ENCODE data around the gene MAL.

MAL gene

GRCh38 chr2:94992360-94992759 lies 33.1 kb upstream of the MAL start:
- no peak for ATAC-seq
- TF ChIP-seq, protein P1, sequence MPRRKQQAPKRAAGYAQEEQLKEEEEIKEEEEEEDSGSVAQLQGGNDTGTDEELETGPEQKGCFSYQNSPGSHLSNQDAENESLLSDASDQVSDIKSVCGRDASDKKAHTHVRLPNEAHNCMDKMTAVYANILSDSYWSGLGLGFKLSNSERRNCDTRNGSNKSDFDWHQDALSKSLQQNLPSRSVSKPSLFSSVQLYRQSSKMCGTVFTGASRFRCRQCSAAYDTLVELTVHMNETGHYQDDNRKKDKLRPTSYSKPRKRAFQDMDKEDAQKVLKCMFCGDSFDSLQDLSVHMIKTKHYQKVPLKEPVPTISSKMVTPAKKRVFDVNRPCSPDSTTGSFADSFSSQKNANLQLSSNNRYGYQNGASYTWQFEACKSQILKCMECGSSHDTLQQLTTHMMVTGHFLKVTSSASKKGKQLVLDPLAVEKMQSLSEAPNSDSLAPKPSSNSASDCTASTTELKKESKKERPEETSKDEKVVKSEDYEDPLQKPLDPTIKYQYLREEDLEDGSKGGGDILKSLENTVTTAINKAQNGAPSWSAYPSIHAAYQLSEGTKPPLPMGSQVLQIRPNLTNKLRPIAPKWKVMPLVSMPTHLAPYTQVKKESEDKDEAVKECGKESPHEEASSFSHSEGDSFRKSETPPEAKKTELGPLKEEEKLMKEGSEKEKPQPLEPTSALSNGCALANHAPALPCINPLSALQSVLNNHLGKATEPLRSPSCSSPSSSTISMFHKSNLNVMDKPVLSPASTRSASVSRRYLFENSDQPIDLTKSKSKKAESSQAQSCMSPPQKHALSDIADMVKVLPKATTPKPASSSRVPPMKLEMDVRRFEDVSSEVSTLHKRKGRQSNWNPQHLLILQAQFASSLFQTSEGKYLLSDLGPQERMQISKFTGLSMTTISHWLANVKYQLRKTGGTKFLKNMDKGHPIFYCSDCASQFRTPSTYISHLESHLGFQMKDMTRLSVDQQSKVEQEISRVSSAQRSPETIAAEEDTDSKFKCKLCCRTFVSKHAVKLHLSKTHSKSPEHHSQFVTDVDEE (CRISPR knock-in tag; IDR thresholded peaks at IDR 0.05): no peak
- no peak for TF ChIP-seq CSDC2 (CRISPR knock-in tag; IDR thresholded peaks at IDR 0.05)
- no peak for TF ChIP-seq PPARA (CRISPR knock-in tag; IDR thresholded peaks at IDR 0.05; ENCODE audit: borderline replicate concordance)
- TF ChIP-seq, protein P2, sequence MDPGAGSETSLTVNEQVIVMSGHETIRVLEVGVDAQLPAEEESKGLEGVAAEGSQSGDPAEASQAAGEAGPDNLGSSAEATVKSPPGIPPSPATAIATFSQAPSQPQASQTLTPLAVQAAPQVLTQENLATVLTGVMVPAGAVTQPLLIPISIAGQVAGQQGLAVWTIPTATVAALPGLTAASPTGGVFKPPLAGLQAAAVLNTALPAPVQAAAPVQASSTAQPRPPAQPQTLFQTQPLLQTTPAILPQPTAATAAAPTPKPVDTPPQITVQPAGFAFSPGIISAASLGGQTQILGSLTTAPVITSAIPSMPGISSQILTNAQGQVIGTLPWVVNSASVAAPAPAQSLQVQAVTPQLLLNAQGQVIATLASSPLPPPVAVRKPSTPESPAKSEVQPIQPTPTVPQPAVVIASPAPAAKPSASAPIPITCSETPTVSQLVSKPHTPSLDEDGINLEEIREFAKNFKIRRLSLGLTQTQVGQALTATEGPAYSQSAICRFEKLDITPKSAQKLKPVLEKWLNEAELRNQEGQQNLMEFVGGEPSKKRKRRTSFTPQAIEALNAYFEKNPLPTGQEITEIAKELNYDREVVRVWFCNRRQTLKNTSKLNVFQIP (CRISPR knock-in tag; IDR thresholded peaks at IDR 0.05; ENCODE audit: borderline replicate concordance, low read depth): no peak
- TF ChIP-seq BACH2 (CRISPR knock-in tag; IDR thresholded peaks at IDR 0.05; ENCODE audit: borderline replicate concordance): no peak
- TF ChIP-seq ISL1 (CRISPR knock-in tag; IDR thresholded peaks at IDR 0.05): no peak
- no peak for TF ChIP-seq ESRRG (CRISPR knock-in tag; IDR thresholded peaks at IDR 0.05)
- TF ChIP-seq, protein P3, sequence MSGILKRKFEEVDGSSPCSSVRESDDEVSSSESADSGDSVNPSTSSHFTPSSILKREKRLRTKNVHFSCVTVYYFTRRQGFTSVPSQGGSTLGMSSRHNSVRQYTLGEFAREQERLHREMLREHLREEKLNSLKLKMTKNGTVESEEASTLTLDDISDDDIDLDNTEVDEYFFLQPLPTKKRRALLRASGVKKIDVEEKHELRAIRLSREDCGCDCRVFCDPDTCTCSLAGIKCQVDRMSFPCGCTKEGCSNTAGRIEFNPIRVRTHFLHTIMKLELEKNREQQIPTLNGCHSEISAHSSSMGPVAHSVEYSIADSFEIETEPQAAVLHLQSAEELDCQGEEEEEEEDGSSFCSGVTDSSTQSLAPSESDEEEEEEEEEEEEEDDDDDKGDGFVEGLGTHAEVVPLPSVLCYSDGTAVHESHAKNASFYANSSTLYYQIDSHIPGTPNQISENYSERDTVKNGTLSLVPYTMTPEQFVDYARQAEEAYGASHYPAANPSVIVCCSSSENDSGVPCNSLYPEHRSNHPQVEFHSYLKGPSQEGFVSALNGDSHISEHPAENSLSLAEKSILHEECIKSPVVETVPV (CRISPR knock-in tag; IDR thresholded peaks at IDR 0.05): no peak
- no peak for TF ChIP-seq SNAI2 (CRISPR knock-in tag; IDR thresholded peaks at IDR 0.05)
- TF ChIP-seq ZFP30 (CRISPR knock-in tag; IDR thresholded peaks at IDR 0.05): no peak
- no peak for TF ChIP-seq OSR1 (CRISPR knock-in tag; IDR thresholded peaks at IDR 0.05)
- TF ChIP-seq ZNF8 (CRISPR knock-in tag; IDR thresholded peaks at IDR 0.05): no peak
- no peak for TF ChIP-seq ARNTL (CRISPR knock-in tag; IDR thresholded peaks at IDR 0.05; ENCODE audit: borderline replicate concordance, low read depth)
- no peak for TF ChIP-seq GLIS3 (CRISPR knock-in tag; IDR thresholded peaks at IDR 0.05)

DNA sequence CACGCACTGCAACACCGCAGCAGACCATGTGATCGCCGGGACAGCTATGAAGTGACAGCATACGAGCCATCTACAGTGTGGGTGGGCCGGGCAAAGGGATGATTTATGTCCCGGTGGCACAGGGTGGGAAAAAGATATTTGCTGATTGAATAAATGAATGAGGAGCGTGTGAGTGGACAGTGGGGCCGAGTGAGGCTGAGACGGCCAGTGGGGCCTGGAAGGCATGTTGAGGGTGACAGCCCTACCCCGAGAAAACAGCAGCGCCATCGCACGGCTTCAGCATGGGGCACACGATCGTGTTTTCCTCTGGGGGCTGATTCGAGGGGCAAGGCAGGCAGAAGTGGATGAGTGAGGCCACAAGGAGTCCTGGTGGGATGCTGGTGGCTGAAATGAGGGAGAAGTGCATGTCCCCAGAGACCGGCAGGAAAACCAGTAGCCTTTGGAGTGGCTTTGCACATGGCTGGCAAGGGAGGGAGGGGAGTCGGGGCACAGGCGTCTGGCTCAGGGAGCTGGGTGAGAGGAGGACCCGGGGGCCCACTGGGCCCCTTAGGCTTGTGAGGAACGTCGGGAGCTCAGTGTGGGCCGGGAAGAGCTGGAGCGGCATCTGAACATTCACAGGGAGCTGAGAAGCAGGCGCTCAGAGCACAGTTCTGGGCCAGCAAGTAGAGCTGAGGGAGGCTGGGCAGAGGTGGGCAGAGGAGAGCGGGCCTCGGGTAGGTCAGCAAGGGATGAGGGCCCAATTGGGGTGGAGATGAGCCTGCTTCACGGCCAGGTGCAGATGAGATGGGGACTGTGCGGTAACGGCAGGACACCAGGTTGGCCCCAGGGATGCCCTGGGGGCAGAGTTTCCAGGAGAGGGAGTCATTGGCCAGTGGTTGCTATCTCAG lies 32.1 kb upstream of the MAL start:
- ATAC-seq: peak; percentile 27; the same call in 2 of the 3 replicates
- TF ChIP-seq, protein P2 (CRISPR knock-in tag; IDR thresholded peaks at IDR 0.05; ENCODE audit: borderline replicate concordance, low read depth): no peak
- TF ChIP-seq ZFP30 (CRISPR knock-in tag; IDR thresholded peaks at IDR 0.05): no peak
- TF ChIP-seq ZFP3 (CRISPR knock-in tag; IDR thresholded peaks at IDR 0.05): no peak
- no peak for TF ChIP-seq GLIS3 (CRISPR knock-in tag; IDR thresholded peaks at IDR 0.05)
- no peak for TF ChIP-seq ZC3H10 (CRISPR knock-in tag; IDR thresholded peaks at IDR 0.05)
- no peak for TF ChIP-seq ZNF565 (CRISPR knock-in tag; conservative IDR thresholded peaks at IDR 0.05; ENCODE audit: low read depth)

DNA sequence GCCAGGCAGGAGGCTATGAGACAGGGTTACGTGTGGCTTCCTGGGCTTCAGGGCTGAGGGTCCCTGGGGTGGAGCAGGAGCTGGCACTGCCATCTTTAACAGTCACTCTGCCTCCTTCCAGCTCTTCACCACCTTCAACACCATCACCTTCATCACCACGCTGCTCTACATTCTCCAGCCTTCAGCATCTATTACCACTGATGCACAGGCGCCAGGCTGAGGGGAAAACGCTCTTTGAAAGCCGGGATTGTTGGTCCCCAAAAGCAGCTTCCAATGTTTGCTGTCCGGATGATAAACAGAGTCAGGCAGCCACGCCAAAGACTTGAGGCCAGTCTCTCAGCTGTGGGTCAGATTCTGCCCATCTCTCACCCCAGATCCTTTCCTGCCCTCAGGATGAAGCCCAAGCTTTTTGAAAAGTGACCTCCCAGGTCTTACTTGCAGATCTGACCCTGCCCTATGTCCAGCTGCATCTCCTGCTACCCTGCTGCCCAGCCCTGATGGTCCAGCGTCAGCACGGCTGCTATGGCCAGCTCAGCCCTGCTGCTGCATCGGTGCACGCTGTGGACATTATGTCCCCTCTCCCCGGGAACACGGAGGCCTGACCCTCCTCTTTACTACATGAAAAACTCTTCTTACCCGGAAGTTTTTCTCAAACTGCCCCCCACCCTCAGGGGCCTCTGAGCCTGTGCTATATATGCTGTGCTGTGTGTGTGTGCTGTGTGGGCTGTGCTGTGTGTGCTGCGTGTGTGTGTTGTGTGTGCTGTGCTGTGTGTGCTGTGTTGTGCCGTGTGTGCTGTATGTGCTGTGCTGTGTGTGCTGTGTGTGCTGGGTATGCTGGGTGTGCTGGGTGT lies 31.2 kb upstream of the MAL start:
- TF ChIP-seq ZC3H10 (CRISPR knock-in tag; IDR thresholded peaks at IDR 0.05): no peak
- no peak for TF ChIP-seq BACH2 (CRISPR knock-in tag; IDR thresholded peaks at IDR 0.05; ENCODE audit: borderline replicate concordance)
- TF ChIP-seq, protein P2 (CRISPR knock-in tag; IDR thresholded peaks at IDR 0.05; ENCODE audit: borderline replicate concordance, low read depth): no peak
- TF ChIP-seq SNAI2 (CRISPR knock-in tag; IDR thresholded peaks at IDR 0.05): no peak
- TF ChIP-seq, protein P4, sequence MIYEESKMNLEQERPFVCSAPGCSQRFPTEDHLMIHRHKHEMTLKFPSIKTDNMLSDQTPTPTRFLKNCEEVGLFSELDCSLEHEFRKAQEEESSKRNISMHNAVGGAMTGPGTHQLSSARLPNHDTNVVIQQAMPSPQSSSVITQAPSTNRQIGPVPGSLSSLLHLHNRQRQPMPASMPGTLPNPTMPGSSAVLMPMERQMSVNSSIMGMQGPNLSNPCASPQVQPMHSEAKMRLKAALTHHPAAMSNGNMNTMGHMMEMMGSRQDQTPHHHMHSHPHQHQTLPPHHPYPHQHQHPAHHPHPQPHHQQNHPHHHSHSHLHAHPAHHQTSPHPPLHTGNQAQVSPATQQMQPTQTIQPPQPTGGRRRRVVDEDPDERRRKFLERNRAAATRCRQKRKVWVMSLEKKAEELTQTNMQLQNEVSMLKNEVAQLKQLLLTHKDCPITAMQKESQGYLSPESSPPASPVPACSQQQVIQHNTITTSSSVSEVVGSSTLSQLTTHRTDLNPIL (CRISPR knock-in tag; IDR thresholded peaks at IDR 0.05; ENCODE audit: low read depth): no peak
- TF ChIP-seq ZNF70 (CRISPR knock-in tag; IDR thresholded peaks at IDR 0.05): no peak
- TF ChIP-seq, protein P3 (CRISPR knock-in tag; IDR thresholded peaks at IDR 0.05): no peak
- no peak for TF ChIP-seq ZNF565 (CRISPR knock-in tag; conservative IDR thresholded peaks at IDR 0.05; ENCODE audit: low read depth)
- TF ChIP-seq RARB (CRISPR knock-in tag; IDR thresholded peaks at IDR 0.05): no peak
- TF ChIP-seq GLIS3 (CRISPR knock-in tag; IDR thresholded peaks at IDR 0.05): no peak
- TF ChIP-seq TOX (CRISPR knock-in tag; IDR thresholded peaks at IDR 0.05; ENCODE audit: borderline replicate concordance): no peak
- no peak for TF ChIP-seq ZNF8 (CRISPR knock-in tag; IDR thresholded peaks at IDR 0.05)
- TF ChIP-seq ISL1 (CRISPR knock-in tag; IDR thresholded peaks at IDR 0.05): no peak
- no peak; the same call in none of the 3 replicates for ATAC-seq
